ENCODE data around the gene TTYH2. TPM values are rescaled to one million over a fixed set of nuclear protein-coding genes. Genes with fewer than 3 reads are reported as not detected.

TTYH2 gene
- total and polyA plus RNA-seq, 2 of the 4 experiments (the other 2 are of a cell fraction): 2.3 to 6.8 TPM

GRCh38 chr17:74272731-74273201, 59.4 kb downstream of the TTYH2 start:
- no peaks in the 10 kb centered on the region for H3K36me3 ChIP-seq (ENCODE audit: control insufficient read depth, insufficient read depth, low read length)
- H2BK20ac ChIP-seq (ENCODE audit: low read depth, low read length): no peak overlapping the region
- H3K56ac ChIP-seq (ENCODE audit: extremely low read depth, insufficient read depth, low read length): no peak overlapping the region
- CTCF ChIA-PET: no interaction called here
- H4K91ac ChIP-seq (ENCODE audit: insufficient read depth, low read depth, low read length): no peak overlapping the region
- no peak overlapping the region for H3K18ac ChIP-seq (ENCODE audit: low read depth, low read length)
- no peaks in the 10 kb centered on the region for H4K20me1 ChIP-seq (ENCODE audit: insufficient read depth, low read length)
- no peaks in the 10 kb centered on the region for H3K79me1 ChIP-seq (ENCODE audit: low read depth in 1 of 2, low read length in 2 of 2)
- no peak overlapping the region for H3K27ac ChIP-seq (ENCODE audit: insufficient read depth, low read length)
- H4K8ac ChIP-seq (ENCODE audit: low read depth in 2 of 2, low read length in 2 of 2): no peak overlapping the region
- no peak overlapping the region for H3K4me2 ChIP-seq (ENCODE audit: low read depth, low read length)
- H2AFZ ChIP-seq (replicated peaks; ENCODE audit: low read length, poor library complexity): no peak overlapping the region
- H3K9ac ChIP-seq (ENCODE audit: low read depth, low read length): no peak overlapping the region
- no TSS peak for BruUV-seq (replicated peaks)
- H3K27me3 ChIP-seq (ENCODE audit: control insufficient read depth, insufficient read depth, low read length): no peaks in the 10 kb centered on the region; the same call in 1 of the 2 replicates
- no peak overlapping the region for H3K4ac ChIP-seq (ENCODE audit: low read depth, low read length)
- H3K14ac ChIP-seq (replicated peaks; ENCODE audit: low read depth, low read length): no peak overlapping the region
- no peak overlapping the region for H3K23ac ChIP-seq (ENCODE audit: low read depth, low read length)
- no peak overlapping the region for H4K5ac ChIP-seq (ENCODE audit: low read depth, low read length)
- no peak overlapping the region for H2AK5ac ChIP-seq (ENCODE audit: low read depth, low read length)
- dilution Hi-C loops (cut with HindIII; ENCODE audit: low sequenced_read_pairs, unreplicated experiment): no loop called here
- no peaks in the 10 kb centered on the region for H3K9me3 ChIP-seq (ENCODE audit: control insufficient read depth, insufficient read depth, low read length)
- no peaks in the 10 kb centered on the region for H3K9me1 ChIP-seq (ENCODE audit: insufficient read depth, low read length)
- 28% methylated on average over 3 of the region's 10 CpGs; no CpG with 5 or more reads in 1 of the 2 experiments for WGBS, 2 experiments (ENCODE audit: extremely low coverage in 2 of 2, insufficient read length in 1 of 2)
- no peak overlapping the region for H3K4me3 ChIP-seq (ENCODE audit: insufficient read depth, low read depth, low read length)
- no peak overlapping the region for H2BK5ac ChIP-seq (ENCODE audit: low read depth, low read length, poor library complexity, severe bottlenecking)
- no peaks in the 10 kb centered on the region for H3K4me1 ChIP-seq (ENCODE audit: control insufficient read depth, insufficient read depth, low read length)
- no peak for TF ChIP-seq MXI1 (IDR thresholded peaks at IDR 0.05; ENCODE audit: borderline replicate concordance, low read depth, low read length)
- TF ChIP-seq ELK1 (IDR thresholded peaks at IDR 0.05; ENCODE audit: borderline replicate concordance, low read depth, low read length): no peak
- no peak for TF ChIP-seq SMC3 (IDR thresholded peaks at IDR 0.05; ENCODE audit: low read depth, low read length)
- TF ChIP-seq POLR2A (IDR thresholded peaks at IDR 0.05; ENCODE audit: low read depth, low read length): no peak
- TF ChIP-seq, protein P1, sequence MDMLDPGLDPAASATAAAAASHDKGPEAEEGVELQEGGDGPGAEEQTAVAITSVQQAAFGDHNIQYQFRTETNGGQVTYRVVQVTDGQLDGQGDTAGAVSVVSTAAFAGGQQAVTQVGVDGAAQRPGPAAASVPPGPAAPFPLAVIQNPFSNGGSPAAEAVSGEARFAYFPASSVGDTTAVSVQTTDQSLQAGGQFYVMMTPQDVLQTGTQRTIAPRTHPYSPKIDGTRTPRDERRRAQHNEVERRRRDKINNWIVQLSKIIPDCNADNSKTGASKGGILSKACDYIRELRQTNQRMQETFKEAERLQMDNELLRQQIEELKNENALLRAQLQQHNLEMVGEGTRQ (IDR thresholded peaks at IDR 0.05; ENCODE audit: low read depth, low read length): no peak
- no peak for TF ChIP-seq RCOR1 (IDR thresholded peaks at IDR 0.05; ENCODE audit: insufficient replicate concordance, low read length)
- no peak for TF ChIP-seq RFX5 (IDR thresholded peaks at IDR 0.05; ENCODE audit: low read depth, low read length)
- TF ChIP-seq FOS (IDR thresholded peaks at IDR 0.05; ENCODE audit: low read depth, low read length): no peak
- TF ChIP-seq CHD1 (IDR thresholded peaks at IDR 0.05; ENCODE audit: low read depth, low read length): no peak
- intact Hi-C loops (cut with micrococcal nuclease): no loop called here
- H2BK15ac ChIP-seq (ENCODE audit: low read depth, low read length): no peak overlapping the region
- POLR2A ChIA-PET (ENCODE audit: unreplicated experiment): no interaction called here
- in situ Hi-C loops (cut with MboI; ENCODE audit: low sequenced_read_pairs): no loop called here
- no peak overlapping the region for H2BK120ac ChIP-seq (ENCODE audit: low read depth, low read length)
- no peak for DNase-seq
- H2AK9ac ChIP-seq (replicated peaks; ENCODE audit: low read depth, low read length, poor library complexity): no peak overlapping the region
- ATAC-seq (ENCODE audit: low read depth): no peak
